Right forelimb (tissue), 1 donor: Measurements from ENCODE around the gene C2orf68.
A peak's percentile ranks its signal among the peaks of the same experiment; 100 is the strongest.
"Not testable (repeated sequence)": the region's sequence is repeated elsewhere in the genome, so short reads cannot be mapped to it uniquely, and the experiment has no call there.

Experiments used
- DNase-seq: peaks from one replicate; pipeline ENCODE4 v3.0.0-alpha.2; 2018

The C2orf68 gene

DNA sequence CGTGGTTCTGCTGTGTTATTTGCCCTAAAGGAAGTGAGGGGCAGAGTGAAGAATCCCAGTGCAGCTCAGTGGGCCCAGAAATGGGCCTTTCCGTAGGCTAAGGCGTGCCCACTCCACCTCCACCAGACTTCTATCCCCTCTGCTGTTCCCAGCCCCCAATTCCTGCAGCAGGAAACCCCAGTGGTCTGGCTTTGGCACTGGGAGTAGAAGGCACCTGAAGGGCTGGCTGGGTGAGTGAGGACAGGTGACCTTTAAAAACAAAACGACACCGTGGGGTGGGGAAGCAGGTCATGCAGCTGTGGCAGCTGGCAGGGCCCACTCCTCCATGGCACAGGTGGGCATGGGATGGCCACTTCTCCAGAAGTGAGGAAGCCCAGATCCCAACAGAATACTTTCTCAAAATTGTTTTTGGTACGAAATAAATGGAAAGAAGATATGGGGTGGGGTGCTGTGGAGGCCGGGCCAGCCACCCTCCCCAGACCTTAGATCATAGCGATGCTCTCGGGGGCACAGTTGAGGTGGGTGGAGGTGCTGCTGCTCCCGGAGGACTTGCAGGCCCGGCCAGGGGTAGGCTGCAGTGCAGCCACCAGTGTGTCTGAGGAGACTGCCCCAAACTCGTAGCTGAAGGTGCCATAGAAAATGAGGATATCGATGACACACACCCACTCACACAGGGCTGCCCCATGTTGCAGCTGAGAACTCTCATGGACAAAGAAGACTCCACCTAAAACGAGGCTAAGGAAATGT lies 13.1 kb downstream of the C2orf68 start:
- no peak for DNase-seq

DNA sequence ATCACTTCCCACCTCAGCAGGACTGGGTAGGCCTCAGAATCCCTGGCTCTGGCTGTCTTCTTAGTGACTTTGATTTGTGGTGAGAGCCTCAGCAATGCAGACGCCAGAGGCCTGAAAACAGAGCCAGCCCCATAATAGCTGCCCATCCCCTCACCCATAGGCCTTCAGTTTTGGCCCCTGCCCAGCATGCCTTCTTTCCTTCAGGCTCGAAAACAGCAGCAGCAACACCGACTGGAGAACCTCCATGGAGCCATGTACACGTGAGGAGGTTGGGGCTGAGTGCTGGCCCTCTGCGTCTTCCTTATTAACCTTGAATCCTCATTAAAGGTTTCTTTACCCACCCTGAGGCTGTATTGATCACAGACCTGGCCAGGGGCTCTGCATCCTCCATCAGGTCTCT lies 14.6 kb downstream of the C2orf68 start:
- no peak for DNase-seq

DNA sequence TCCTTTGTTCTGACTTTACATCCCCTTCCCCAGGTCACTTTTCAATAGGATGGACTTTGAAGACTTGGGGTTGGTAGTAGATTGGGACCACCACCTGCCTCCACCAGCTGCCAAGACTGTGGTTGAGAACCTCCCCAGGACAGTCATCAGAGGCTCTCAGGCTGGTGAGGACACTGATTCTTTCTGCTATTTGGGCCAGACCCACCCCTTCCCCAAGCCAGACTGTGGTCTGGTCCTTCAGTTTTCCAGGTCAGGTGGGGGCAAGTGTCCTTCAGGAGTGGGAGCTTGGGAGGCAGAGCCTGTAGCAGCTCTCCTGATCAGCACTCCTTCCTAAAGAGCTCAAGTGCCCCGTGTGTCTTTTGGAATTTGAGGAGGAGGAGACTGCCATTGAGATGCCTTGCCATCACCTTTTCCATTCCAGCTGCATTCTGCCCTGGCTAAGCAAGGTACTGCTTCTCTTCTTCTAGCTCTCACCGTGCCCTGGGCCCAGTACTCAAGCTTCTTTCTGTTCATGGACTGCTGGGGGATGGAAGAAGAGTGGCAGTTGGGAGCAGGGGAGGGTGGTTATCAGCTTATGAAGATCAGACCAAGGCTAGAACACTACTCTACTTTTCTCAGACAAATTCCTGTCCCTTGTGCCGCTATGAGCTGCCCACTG lies 15.3 kb downstream of the C2orf68 start:
- no peak for DNase-seq

DNA sequence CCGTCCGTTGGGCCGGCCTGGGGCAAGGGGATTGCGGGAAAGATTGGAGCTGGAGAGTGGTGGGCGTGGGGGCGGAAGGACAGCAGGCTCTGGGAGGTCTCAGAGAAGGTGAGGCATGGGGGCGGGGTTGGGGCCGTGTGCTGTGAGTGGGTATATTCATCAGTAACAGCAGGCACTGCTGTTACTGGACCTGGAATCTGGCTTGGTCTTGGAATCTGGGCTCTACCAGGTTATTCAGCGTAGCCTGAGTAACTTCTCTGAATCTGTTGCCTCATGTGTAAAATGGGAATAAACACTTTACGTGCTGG lies 15.9 kb downstream of the C2orf68 start:
- DNase-seq = no peak

DNA sequence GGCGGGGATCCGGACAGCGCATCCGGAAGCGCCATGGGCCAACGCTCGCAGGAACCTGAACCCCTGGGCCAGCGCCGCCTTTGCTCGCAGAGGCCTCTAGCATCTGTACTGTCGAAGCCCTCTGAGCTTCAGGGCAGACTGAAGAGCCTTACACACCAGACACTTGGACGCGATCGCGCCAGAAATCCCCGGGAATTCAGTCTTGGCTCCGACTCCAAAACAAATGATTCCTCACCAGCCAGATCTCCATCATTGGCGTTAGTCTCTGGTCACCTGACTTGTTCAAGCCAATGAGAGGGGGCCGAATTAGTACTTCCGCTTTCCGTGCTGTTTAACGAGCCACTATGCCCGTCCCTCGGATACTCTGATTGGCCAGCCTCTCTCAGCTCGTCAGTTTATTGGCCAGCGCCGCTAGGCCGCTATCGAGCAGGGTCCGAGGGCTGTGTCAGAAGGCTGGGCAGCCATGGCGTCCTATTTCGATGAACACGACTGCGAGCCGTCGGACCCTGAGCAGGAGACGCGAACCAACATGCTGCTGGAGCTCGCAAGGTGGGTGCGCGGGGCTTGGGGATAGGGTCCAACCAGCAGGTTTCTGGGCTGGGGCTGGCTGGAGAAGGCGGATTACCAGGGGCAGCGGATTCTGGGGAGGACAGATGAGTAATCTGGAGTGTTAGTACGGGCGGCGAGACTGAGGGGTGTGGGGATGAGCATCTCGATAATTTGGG lies 16.4 kb downstream of the C2orf68 start, which contains the start of gene RNF181:
RNF181 (plus strand) TSS at position 445 of the 725 bp plus-strand sequence; CDS start at position 464, 19 bp downstream.
- peak; percentile 95 for DNase-seq

DNA sequence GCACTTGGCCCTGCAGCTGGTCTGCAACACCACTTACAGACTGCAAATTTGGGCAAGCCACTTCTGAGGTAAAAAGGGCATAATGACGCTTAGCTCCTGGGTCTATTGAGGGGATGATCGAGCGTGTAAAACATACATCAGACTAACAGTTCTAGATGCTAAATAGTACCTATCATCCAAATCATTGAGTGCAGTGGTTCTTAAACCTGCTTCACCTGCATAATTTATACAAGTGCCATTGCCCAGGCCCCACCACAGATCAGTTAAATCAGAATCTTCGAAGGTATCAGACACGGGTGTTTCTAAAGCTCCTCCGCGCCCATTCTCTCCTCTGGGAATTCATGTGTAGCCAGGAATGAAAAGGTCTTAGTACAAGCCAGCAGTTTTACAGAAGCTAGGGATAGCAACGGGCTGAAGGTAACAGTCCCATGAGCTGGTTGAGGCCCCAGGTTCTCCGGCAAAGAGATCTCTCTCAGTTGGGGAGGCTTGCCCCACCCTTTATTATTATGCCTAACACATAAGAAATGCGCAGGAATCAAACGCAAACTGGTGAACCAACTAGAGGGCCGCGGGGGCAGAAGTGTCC lies 17.1 kb downstream of the C2orf68 start:
- no peak for DNase-seq

DNA sequence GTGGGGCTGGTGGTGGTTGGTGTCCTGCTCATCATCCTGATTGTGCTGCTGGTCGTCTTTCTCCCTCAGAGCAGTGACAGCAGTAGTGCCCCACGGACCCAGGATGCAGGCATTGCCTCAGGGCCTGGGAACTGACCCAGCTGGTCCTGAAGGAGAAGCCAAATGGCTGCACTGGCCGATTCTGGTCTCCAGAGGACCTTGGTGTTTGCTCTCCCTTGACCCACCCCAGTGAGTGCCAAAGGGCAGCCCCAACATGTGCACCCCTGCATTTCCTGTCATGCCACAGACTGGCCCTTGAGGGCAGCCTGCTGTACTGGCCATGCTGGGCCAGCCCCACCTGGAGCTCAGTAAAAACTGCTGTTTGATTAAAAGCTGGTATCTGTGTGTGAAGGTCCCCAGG lies 18.8 kb downstream of the C2orf68 start:
- no peak for DNase-seq

DNA sequence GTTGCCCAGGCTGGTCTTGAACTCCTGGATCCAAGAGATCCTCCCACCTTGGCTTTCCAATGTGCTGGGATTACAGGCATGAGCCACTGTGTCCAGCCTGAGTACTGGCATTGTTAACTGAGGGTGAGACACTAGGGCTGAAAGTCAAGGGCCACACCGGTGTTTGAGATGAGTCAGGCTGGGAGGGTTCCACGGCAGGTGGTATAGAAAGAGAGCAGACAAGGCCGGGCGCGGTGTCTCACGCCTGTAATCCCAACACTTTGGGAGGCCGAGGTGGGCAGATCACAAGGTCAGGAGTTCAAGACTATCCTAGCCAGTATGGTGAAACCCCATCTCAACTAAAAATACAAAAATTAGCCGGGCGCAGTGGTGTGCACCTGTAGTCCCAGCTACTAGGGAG lies 19.6 kb downstream of the C2orf68 start:
- DNase-seq = not testable (repeated sequence)

DNA sequence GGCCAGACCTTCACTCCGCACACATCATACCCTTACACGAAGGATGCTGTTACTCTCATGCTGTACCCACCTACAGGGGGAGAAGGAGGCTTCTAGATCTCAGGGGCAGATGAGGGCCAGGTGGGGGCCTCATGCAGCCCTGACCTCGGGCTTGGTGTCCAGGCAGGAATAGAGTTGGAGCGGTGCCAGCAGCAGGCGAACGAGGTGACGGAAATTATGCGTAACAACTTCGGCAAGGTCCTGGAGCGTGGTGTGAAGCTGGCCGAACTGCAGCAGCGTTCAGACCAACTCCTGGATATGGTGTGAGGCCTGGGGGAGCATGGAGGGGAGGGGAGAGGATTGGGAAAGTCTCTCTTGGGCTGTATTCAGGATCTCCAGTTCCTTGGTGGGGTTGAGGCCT lies 20.3 kb downstream of the C2orf68 start:
- DNase-seq = no peak

DNA sequence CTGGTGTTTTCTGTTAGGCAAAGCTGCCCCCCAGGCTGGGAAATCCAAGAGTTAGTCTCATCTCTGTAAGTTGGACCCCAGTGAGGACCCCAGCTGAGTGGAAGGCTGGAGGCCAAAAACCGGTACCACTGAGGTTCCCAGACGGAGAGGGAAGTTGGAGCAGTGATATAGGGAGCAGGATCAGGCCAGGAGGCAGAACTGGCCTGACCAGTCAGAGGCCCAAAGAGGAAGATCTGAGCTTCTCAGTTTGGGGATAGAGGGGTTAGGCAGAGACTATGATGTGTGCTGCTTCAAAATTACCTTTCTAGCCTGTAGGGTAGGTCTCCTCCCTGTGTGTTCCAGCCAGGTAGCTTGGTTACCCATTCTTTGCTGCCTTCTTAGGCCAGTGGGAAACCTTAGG lies 20.9 kb downstream of the C2orf68 start:
- DNase-seq = no peak

DNA sequence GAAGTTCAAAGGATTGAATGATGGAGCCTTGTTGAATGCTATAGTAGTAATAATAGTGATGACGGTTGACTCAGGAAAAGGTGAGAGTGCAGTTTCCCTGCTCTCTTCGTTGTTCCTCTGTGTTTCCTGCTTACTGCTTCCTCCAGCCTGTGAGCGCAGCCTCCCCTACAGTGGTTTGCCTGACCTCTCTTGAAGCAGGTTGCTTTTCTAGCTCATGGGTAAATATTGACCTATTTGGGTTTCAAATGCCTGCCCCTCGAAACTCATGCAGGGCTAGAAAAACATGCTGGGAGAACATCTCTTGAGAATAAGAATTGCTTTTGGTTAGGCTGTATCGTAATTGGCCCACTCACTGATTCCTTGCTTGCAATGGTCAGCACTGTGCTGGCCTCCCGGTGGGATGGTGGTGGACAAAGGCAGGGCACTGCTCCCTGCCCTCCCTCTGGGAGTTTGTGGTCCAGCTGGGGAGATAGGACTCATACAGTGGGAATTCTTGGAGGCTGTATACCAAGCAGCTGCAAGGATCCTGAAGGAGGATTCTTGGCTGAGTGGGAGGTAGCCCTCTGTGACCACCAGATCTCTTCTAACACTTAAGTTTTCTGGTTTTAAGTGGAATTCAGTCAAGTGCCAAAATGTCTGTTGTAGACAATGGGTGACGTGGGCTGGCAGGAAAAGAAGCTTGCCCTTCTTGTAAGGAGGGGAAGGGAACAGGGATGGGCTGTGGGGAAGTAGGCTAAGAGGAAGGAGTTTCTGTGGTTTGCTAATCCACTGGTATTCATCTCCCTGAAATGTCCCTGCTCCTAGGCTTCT lies 21.7 kb downstream of the C2orf68 start:
- no peak for DNase-seq

DNA sequence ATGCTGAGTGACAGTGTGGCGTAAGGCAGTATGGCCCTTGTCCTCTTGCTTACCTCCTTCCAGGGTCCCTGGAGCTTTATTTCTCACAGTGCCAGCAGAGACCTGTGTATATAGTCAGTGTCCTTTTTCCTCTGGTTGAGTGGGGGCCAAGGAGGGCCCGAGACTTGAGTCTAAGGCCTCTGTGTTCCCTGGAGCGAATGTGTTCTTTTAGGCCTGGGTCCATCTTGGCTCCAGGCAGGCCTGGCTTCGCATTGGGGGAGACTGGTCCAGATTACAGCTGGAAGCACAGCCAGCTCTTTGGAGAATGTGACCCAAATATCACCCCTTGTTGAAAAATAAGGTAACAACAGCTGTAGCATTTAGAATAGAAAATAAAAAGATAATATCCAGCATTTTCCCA lies 22.7 kb downstream of the C2orf68 start:
- no peak for DNase-seq

DNA sequence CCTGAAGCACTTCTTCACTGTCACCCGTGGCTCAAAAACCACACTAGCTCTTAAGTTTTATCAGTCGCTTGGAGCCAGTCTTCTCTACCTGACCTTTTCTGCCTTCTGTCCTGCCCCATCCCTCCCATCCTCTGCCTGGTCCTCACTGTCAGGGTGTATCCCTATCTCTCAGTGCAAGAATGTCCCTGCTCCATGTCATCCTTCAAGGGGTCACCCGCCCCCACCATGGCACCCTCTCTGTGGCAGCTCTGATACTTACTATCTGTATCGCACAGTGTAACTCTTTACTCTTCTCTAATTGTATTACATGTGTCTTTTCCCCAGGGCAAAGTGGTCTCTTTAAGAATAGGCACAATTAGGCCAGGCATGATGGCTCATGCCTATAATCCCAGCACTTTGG lies 23.2 kb downstream of the C2orf68 start:
- no peak for DNase-seq

DNA sequence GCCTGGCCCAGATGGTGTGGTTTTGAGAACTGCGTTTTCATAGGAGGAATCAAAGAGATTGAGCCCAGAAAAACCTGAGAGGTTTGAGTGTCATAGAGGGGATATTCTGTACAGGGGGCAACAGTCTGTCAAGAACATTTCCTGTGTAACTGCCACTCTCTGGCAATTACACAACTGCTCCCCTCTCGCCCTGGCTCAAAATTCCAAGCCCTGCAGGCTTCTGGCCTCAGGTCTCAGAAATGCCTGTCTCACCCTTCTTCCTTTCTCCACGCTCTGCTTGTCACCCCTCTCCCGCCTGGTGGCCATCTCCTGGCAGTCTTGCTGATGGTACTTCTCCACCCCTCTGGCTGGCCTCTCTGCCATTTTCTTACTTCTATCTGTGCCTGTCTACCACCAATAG lies 23.6 kb downstream of the C2orf68 start:
- no peak for DNase-seq

DNA sequence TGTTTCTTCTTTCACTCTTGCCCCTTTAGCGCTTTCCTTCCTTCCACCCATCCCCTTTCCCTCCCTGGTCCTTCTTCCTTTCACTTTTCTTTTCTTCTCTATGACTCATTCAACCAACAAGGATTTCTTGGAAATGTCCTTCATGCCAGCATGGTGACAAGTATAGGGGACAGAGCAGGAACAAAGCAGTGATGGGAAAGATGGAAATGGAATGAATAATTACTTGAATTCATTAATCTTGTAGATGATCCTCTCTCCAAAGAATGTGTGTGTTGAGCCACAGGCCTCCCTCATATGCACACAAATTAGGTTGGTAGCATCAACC lies 26.1 kb downstream of the C2orf68 start:
- DNase-seq = no peak

DNA sequence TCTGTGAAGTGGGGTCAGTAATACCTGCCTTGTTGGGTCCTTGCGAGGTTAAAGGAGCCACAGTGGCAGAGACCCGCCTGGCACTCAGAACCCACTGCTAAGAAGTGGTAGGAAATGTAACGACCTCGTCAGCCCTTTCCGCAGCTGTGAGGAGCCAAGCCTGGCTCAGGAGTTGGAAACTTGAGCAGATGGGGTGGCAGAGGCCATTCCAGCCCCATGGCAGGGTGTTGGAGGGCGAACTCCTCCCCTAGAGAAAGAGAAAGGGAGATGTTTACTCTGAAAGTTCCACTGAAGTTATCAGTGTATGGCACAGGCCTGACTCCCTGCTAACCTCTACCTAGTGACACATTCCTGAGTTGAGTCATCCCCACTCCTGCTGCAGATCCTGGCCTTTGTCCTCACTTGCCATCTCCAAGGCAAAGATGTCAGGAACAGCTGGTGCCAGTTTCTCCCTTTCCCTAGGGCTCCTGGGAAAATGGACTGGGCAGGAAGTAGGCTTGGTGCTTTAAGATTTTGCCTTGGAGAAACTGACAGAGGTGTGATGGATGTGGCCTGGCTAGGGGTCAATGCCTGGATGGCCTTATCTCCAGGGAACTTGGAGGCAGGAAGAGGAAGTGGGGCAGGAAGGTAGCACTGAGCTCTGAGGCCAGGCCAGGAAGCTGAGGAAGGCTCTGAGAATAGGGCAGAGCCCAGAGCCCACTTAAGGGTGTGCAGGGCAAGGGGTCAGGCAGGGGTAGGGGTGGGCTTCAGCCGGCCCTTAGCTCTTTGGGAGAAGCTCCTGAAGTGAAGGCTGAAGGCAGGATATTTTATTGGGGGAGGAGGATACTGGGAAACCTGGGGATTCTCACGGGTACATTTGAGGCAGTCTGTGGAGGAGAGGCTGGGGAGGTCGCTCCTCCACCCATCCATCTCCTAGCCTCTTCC lies 26.7 kb downstream of the C2orf68 start:
- DNase-seq = no peak

DNA sequence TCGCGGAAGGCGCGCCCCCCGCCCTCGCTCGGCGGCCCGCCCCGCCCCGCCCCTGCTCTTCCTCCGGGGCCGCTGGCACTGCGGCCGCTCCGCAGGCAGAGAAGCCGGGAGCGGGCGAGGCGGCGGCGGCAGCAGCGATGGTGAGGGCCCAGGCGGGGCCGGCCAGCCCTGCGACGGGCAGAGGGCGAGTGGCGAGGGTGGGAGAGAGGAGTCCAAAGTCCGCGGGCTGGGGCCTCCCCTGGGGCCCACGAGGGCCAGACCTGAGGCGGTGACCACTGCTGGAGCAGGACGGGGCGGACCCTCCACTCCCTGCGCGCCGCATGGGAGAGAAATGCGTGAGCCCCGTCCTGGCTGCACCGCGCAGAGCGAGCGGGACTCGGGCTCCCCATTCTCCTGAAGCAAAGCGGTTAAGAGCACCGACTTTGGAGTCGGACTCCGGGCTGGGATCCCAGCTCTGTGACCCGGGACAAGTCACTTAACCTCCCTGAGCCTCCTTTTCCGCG lies 27.5 kb downstream of the C2orf68 start, which contains the start of gene VAMP5:
VAMP5 (plus strand) TSS at position 78 of the 503 bp plus-strand sequence; CDS start at position 138, 60 bp downstream.
- peak; percentile 72 for DNase-seq

DNA sequence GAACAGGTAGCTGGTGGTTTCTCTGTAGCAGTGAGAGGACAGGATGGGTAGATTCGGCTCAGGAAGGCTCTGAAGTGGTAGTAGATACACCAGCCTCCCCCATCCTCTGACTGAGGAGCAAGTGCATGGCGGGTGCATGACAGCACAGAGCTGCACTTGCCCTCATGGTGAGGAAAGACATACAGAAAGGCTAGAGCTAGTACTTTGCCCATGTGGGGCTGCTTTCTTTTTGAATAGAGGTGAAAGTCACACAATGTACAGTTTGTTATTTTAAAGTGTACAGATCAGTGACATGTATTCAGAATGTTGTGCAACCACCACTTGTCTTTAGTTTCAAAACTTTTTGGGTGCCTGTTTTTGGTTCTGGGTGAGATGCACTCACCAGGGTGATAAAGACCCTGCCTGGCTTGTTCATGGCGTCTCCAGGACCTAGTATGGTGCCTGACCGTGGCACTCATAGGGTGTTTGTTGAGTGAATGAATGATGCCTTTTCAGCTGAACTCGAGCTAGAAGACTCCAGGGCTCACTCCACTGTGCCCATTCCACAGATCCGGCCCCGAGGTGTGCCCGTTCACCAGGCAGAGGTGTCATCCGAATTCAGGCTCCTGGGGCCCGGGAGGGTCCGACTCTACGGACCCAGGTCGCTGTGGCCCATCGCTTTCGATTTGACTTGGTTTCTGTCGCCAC lies 28.1 kb downstream of the C2orf68 start:
- DNase-seq = no peak

DNA sequence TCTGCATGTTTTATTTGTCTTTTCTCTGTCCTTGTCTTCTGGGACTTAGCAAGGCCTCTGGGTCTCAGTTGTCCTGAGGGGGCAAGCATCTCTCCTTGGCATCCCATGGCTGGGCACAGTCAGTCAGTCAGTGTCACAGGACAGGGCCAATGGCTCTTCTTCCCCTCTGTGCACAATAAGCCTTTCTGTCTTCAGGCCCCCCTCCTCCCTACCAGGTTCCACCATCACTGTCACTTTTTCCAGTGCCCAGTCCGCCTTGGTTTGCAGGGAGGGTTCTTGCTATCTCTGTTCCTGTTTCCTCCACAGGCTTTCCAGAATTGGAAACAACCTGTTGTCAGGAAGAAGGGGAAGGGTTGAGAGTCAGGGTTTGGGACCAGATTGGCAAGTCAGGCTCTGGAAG lies 29.4 kb downstream of the C2orf68 start:
- no peak for DNase-seq

DNA sequence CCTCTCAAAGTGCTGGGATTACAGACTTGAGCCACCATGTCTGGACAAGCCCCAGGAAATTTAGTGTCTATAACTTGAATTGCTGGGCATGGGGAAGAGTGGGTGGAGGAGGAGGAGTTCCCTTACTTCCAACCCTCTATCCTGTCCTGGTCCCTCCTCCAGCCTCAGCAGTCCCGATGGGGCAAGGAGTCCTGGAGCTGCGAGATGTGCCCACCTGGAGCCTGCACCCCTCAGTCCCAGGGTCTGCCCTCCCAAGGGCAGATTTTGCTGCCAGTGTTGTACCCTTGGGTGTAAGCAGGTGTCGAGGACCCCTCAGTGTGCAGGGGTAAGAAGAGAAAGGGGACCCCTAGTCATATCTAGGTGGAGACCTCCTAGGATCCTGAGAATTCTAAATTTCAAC lies 31.7 kb downstream of the C2orf68 start:
- DNase-seq = no peak
